ENCODE results near the gene NT5C1B.

NT5C1B gene

DNA sequence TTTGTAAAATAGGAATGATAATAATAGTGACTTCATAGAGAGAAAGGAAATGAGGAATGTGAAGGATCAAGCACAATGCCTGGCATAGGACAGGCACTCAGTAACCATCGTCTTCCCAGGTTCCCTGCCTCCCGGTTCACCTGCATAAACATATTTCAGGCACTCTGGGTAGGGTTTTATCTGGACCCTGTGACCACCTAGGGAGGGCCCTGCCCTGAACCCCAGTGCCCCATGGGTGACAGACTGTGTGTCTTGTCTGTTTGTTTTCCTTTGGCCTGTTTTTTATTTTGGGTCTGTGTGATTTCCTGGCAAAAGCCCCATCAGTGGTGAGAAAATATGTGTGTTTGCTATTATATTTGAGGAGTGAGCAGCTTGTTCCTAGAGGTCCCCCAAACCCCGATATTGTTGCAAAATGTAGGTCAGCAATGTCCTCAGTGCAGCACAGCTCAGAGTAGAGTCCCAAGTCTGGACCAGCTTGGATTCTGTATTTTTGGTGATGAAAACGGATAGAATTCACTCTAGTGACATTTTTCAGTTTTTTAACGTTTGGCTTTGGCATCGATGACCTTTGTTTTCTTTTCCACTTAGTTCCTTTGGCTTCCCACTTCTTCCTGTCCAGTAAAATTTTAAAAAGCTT lies 9.6 kb upstream of the NT5C1B start:
- no peak for DNase-seq

DNA sequence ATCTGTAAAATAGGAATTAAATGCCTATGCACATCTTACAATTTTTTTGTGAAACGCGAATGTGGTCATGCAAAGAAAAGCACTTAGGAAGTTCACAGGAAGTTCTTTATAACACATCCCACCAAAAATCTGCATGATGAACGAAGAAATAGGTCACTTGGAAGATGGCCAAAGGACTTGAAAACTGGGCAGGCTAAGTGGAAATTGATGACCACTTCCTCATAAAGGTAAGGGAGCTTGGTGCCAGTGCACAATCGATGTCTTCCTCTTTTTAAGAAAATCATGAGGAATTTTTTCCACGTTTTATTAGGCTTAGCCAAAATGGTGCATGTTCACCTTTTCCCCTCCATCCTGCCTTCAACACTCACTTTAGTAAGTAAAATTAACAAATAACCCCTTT lies 8.2 kb upstream of the NT5C1B start:
- DNase-seq = no peak

DNA sequence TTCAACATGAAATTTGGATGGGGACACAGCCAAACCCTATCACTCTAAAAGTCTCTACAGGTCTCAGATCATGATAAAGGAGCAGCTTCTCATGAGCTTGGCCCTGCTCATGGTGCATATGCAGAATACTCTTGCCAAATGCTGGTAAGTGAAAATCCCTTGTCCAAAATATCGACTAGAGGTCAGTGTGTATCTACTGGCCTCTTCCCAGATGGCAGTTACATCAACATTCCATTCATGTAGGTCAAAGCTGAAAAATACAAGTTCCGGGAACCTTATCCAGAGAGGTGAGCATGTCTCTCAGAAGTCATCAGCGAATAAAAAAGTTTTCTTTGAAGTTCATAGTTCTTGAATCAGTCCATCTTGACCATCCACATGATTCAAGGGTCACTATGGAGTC lies 7.6 kb upstream of the NT5C1B start:
- DNase-seq = no peak

DNA sequence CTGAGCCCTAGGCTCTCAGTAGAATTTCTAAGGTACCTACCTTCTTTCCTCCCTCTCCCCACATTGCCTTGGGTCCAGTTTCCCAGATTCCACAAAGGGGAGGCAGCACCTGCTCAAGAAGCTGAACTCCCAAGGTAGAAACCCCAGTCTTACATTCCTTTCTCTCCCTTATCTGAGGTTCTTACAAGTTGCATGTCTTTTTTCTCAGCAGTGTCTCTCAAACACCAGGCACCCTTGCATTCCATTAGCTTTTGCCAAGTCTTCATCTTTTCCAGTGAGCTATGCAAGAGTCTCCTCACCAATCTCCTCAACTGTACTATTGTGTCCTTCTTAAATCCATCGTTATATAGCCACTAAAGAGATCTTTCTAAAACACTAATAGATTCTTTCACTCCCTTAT lies 4.1 kb upstream of the NT5C1B start:
- DNase-seq = no peak

DNA sequence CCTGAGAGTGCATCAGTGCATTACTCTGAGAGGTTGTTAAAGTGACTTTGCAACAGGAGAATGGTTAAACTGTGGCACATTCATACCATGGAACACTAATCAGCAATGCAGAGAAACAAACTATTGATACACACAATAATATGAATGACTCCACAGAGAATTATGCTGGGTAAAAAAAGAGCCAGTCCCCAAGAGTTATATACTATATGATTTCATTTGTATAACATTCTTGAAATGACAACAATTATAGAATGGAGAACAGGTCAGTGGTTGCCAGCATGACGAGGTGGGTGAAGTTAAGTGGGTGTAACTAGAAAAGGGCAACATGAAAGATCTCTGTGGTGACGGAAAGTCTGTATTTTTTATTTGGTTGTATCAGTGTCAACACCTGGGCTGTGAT lies 3.0 kb upstream of the NT5C1B start:
- no peak for DNase-seq

DNA sequence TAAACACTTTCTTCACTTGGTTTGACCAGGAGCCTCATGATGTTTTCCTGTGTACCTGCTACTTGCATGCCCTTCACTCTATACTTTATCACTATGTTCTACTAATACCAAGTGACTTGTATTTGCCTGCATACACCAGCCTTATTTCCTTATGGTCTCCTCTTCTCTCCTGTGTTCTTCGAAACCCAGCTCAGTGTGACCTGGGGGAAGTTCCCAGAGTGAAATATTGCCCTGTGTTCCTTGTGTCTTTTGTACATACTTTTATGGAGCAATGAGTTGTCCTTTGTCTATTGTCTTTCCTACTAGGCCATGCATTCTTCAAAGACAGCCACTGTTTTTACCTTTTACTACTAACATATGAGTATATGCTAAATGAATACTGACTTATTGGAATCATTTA lies 567 bp downstream of the NT5C1B start:
- DNase-seq = no peak

DNA sequence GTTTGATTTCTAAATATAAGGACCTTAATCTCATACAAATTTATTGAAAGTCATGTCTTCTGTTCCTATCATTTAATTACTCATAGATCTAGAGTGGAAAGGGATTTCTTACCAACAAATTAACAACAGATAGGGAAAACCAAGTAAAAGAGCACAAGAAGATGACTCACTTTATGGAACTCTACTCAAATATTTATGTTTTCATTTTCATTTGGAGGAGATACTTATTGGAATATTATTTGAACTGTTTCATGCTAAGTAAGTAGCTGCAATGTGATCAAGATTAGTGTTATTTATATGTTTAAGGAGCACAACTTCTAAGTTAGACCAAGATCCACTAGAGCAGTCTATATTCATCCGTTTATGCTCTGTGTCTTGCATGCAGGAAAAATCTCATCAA lies 1.3 kb downstream of the NT5C1B start:
- DNase-seq = no peak

DNA sequence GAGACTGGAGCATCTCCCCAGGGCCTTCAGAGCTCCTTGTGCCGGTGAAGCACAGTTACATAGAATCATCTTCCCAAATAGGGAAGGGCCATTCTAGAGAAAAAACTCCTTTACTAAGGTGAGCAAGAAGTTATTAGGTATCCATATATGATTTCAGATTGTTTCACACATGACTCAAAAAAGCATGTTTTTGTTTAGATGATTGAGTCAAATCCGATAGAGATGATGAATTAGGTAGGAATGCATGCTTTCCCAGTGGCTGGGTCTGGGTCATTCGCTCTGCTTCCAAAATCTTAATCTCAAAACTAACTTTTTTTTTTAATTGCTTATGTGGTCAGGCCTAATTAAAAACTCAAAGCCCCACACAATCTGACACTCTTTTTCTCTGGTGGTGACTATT lies 3.8 kb downstream of the NT5C1B start:
- no peak for DNase-seq

DNA sequence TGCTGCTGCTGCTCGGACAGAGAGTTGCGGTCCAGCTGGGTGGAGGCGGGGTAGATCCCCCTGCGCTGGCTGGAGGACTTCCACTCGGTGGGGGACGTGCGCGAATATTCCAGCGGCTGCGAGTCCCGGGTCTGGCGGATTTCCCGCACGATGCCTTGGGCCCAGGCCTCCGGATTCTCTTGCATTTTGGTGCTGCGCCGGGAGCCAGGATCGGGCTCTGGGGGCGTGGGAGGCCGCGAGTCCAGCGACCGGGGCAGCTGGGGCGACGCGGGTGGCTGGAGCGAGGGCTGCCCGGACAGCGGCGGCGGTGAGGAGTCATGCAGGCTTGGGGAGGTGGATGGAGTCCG lies 4.8 kb downstream of the NT5C1B start:
- no peak for DNase-seq

DNA sequence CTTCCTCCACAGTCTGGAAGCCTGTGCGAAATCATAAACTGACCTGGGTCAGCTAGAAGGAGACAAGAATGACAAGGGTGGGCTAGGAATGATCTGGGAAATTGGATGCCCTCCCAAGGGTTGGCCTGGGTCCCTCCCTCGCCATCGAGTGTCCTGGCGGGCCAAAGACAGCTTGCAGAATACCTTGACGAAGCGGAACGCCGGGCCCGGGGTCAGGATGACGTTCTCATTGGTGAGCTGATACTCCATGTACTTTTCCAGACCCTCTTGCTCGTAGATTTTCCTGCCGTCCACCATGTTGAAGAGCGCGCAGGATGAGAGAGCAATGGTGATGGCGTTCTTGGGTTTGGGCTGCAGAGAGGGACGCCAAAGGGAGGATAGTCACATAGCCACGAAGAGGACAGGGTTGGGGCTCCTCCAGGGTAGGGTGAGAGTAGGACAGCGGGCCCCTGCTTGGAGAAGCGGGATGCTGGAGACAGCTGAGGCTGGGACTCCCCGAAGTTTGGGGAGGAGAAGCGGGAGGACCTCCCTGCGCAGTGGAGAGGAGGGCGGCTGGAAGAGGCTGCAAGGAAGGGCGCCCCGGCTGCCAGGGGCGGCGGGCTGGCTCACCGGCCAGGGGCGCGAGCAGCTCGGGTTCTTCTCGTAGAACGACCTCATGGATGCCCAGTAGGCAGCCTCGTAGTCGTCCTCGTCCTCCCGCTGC lies 5.3 kb downstream of the NT5C1B start:
- no peak for DNase-seq

DNA sequence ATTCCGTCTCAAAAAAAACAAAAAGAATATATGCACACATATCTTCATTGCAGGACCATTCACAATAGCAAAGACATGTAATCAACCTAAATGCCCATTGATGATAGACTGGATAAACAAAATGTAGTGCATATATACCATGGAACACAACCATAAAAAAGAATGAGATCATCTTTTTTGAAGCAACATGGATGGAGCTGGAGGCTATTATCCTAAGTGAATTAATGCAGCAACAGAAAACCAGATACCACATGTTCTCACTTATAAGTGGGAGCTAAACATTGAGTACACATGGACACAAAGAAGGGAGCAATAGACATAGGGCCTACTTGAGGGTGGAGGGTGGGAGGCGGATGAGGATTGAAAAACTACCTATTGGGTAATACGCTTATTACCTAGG lies 8.8 kb downstream of the NT5C1B start:
- DNase-seq = no peak

DNA sequence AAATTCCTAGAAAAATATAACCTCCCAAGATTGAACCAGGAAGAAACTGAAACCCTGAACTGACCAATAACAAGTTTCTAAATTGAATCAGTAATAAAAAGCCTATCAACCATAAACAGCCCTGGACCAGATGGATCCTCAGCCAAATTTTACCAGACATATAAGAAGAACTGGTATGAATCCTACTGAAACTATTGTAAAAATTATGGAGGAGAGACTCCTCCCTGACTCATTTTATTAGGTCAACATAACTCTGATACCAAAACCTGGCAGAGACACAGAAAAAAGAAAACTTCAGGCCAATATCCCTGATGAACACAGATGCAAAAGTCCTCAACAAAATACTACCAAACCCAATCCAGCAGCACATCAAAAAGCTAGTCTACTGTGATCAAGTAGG lies 11.3 kb downstream of the NT5C1B start:
- no peak for DNase-seq

DNA sequence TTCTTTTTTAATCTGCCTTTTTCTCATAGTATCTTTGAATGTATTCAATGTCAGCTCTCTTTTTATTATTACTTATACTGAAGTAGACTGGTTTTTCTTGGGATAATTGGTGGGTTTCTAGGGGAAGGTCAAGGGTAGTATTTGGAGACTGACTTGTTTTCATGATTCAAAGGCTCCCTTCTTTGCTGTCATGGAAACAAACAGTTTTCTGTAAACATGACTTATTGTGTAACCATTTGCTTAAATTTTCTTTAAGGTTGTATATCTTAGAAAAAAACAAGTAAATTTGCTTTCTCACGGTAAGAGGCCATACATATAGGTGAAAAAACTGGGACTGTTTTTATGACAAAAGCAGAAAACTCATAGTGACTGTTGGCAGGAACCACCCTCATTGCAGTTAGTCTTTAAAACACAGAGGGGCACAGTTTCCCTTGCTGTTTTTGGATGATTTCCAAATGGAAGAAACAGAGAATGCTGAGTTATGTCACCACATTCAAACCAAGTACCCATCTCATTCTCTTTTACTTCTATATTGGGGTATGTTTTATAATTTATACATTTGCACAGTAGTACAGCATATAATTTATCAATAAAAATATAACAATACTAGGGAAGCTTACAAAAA lies 23.1 kb downstream of the NT5C1B start:
- DNase-seq = no peak

DNA sequence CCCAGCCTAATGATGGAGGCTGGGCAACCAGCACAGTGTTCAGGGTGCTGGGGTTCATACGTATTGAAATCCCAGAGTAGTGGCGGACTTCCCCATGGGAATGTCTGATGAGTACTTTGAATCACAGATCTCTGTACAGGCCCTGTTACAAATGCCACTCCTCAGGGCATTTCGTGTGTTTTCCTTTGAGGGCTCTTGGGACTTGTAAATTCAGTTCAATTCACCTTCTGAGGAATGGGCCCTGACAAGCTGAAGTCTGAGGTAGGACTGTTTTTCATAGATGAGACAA lies 28.6 kb downstream of the NT5C1B start:
- DNase-seq = no peak

DNA sequence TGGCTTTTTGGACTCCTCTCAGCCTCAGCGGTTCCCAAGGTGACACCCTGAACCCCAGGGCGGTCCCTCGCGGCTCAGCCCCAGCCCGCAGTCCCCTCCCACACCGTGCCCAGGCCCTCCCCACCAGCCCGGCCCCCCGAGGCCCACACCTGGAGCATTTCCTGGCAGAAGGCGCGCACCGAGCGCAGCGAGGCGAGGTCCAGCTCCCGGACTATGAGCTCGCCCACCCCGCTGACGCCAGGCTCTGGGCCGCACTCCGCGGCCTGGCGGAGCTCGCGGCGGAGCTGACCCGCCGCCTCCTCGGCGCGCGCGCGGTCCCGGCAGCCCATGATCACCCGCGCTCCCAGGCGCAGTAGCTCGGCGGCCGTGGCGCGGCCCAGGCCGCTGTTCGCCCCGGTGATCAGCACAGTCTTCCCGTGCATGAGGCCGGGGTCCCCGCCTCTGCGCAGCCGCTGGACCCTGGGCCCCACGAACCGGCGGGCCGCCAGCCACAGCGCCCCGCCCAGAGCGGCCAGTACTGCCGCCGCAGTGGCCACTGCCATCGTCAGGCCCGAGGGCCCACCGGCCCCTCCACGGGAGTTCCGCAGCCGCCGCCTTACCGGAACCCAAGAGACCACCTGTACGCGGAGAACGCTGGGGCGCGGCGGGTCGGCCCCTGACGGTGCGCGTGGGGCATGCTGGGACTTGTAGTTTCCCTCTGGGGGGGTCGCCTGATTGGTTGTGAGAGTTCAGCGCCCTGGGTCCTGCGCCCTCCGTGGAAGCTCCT lies 29.2 kb downstream of the NT5C1B start, which contains the start of gene RDH14:
TSS of gene RDH14 (minus strand) at position 623 of the 766 bp plus-strand sequence. CDS start at position 542, 81 bp downstream.
- peak; percentile 85 for DNase-seq

DNA sequence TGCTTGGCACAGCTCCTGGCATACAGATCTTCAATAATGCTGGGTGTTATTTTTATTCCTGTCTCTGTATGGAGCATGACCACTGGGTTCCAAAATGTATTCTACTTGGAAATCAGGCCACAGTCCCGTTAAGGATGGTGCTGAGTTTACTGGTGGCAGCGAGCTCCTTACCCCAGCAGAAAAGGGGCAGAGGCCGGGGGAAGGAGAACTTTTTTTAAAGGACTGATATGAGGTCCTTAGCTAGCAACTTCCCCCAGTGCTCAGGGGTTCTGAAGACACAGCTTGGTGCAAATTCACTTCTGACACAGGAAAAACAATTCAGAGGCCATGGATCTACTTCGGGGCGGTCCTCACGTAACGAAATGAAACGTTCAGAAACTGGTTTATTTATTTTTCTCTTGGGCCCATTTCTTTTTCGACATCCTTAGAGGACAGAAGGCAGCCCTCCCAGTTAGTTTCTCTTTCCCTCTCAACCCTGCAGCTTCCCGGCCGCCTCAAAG lies 29.8 kb downstream of the NT5C1B start:
- no peak for DNase-seq

DNA sequence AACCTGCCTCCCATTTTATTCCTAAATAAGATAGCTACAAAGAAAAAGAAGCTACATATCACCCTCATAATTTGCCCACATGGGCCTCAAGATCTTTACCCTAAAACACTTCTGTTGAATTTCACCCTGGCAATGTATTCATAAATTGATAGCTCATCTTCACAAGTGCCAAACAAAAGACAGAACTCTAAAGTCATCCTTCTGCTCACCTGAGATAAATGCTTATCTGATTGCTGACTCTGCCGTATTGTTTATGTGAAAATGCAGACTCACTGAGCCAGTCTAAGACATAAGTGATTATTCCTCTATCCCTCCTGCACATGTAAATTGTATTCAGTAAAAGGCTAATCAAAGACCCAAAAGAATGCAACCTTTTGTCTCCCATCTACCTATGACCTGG lies 30.9 kb downstream of the NT5C1B start:
- no peak for DNase-seq

DNA sequence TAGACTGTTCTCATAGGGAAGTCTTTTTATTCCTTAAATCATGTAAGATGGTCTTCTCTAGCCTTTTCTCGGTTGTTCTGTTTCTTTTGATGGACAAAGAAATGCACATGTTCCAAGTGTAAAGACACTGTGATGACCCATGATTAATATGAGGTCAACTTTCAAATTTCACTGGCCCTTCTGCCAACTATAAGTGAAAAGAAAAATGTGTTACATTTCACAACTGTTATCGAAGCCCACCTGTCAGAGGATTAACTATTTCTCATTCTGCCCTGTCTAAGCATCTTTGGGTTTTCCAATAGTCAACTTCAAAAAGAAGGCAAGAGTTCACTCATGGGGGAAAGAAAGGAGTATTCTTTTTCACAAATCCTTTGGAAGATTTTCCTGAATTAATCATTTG lies 32.2 kb downstream of the NT5C1B start:
- no peak for DNase-seq

DNA sequence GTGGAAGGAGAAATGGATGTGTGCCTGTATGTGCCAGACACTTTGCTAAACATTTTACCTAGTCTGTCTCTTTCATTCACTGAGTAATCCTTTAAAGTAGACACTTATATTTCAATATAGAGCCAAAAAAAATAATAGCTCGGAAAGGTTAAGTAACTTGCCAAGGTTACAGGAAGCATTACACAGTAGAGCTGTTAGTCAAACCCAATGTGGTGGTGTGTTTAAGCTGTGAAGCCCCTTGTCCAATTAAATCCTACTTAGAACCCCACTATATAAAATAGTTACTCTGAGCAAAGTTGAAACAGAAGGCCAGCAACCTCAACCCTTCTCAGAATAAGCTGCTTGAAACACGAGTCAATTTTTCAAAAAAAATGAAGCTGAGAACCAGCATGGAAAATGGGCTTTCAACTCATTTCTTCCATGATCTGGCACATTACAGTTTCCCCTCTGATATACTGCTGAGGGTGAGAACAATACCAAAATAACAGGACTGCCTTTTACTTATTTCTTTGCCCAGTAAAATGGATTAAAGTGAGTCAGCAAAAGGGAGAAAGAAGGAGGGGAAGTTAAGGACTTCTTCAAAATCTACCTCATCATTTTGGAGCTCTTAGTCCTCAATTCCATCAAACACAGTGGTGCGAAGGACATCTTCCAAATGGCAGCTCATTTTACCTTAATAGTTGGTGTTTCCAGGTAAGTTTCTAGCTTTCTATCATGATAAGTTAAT lies 36.9 kb downstream of the NT5C1B start:
- no peak for DNase-seq

DNA sequence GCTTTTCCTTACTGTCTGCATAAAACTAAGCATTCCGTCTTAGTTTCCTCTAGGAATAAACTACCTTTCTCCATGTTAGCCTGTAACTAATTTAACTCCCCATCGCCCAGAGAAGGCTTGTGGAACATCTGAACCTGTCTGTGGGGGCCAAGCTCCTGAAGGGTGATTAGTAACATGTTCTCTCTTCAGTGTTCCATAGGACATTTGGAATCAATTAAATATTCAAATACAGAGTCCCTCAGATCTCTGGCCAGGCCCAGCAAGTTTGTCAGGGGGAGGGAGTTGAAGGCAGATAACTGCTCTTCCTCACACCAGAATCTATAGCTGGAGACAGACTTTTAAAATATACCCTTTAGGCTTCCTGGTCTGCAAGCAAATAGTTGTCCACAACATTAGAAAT lies 37.7 kb downstream of the NT5C1B start:
- no peak for DNase-seq

DNA sequence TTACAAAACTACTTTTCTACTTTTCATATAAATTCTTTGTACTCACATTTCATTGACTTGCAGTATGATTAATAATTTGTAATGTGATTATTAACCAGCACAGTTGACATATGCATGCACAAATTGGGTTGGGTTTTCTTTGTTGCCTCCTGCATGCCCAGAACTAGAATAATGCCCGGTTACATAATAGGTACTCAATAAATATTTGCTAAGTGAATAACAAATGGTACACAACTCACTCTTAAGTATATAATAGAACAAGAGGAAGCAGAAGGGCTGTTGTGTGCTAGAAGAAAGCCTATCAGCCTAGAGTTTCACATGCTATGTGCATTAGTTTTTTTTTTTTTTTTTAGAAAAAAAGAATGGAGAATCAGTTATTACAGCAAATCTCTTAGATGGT lies 38.2 kb downstream of the NT5C1B start:
- no peak for DNase-seq

DNA sequence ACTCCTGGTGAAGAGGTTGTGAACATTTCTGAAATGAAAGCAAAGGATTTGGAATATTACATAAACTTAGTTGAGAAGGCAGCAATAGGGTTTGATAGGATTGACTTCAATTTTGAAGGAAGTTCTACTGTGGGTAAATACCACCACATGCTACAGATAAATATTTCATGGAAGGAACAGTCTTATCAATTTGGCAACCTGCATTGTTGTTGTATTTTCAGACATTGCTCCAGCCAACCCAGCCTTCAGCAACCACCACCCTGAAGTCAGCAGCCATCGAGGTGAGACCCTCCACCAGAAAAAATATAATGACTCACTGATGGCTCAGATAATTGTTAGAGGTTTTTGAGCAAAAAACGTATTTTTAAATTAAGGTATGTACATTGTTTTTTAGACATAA lies 38.9 kb downstream of the NT5C1B start:
- no peak for DNase-seq

DNA sequence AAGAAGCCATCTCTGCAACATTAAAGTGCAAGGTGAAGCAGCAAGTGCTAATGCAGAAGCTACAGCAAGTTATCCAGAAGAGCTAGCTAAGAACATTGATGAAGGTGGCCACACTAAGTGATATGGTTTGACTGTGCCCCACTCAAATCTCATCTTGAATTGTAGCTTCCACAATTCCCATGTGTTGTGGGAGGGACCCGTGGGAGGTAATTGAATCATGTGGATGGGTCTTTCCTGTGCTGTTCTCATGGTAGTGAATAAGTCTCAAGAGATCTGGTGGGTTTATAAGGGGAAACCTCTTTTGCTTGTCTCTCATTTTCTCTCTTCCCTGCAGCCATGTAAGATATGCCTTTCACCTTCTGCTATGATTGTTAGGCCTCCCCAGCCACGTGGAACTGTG lies 40.3 kb downstream of the NT5C1B start:
- DNase-seq = no peak
